CD4-positive, alpha-beta T cell treated with Interleukin-17A for 4 hours (primary cell): ENCODE measurements around the gene PITPNM1.
"Not testable (repeated sequence)": the region's sequence is repeated elsewhere in the genome, so short reads cannot be mapped to it uniquely, and the experiment has no call there.

ENCODE experiments used
- DNase-seq: peaks from one replicate; pipeline ENCODE4 v3.0.0-alpha.2; 2020; ENCODE audit warnings: mixed read lengths

PITPNM1 gene

DNA sequence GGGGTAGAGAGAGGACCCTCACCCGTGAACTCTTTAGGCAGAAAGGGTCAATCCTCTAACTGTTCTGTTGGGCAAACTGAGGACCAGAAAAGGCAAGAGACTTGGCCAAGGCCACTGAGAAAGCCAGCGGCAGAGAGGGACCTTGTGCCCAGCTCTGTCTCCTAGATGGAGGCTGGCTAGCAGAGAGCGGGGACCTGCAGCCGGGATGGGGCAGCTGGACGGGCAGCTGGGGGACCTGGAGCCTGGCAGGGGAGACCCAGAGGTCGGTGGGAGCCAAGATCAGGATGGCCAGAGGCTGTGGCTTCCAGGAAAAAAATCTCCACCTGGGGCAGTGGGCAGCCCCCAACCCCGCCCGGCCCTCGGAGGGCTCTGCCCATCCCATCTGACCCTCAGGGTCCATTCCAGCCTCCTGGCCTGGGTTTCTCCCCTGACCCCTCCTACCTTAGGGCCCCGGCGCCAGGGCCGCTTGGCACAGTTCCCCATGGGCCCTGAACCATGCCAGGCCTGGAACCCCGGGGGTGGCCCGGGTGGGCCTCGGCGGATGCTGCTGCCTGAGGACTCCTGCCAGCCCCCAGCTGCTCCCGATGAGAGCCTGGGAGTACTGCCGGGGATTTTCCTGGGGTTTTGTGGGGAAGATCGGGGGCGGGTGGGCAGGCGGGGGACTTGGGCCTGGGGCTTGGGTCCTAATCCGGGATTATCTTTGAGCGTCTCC lies 17.8 kb upstream of the PITPNM1 start, which contains the start of gene CABP2:
CABP2 (minus strand) TSS at position 603 of the 712 bp plus-strand sequence; CDS start at position 483, 120 bp downstream.
- DNase-seq, result no peak

DNA sequence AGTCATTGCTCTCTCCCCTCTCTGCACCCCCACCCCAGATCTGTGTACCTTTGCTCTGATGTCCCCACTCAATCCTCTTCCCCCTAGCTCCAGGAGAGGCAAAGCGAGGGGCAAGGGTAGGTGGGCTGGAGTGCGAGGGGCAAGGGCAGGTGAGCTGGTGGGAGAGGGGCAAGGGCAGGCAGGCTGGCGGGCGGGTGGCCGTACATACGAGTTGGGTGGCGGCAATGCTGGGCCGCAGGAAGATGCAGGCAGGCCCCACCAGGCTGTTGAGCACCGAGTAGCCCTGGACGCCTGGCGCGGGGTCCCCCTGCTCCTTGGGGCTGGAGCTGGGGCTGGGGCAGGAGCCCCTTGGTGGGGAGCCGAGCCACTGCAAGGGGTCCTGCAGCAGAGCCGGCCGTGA lies 17.2 kb upstream of the PITPNM1 start:
- DNase-seq, result no peak

DNA sequence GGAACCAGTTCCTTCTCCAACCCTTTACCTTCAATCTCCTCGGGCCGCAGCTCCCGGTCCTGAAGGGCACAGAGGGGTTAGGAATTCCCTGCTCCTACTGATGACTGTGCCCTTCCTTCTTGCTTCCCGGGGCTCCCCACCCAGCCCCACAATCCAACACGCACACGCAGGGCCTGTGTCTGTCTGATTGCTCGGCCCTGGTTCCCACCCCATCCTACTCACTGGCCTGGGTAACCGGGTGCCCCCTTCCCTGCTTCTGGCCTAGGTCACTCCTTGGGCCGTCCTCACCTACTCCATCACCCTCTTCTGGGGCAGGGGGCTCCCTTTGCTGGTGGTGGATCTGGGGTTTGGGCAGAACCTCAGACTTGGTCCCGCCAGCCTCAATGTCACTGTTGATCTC lies 16.8 kb upstream of the PITPNM1 start:
- no peak for DNase-seq

DNA sequence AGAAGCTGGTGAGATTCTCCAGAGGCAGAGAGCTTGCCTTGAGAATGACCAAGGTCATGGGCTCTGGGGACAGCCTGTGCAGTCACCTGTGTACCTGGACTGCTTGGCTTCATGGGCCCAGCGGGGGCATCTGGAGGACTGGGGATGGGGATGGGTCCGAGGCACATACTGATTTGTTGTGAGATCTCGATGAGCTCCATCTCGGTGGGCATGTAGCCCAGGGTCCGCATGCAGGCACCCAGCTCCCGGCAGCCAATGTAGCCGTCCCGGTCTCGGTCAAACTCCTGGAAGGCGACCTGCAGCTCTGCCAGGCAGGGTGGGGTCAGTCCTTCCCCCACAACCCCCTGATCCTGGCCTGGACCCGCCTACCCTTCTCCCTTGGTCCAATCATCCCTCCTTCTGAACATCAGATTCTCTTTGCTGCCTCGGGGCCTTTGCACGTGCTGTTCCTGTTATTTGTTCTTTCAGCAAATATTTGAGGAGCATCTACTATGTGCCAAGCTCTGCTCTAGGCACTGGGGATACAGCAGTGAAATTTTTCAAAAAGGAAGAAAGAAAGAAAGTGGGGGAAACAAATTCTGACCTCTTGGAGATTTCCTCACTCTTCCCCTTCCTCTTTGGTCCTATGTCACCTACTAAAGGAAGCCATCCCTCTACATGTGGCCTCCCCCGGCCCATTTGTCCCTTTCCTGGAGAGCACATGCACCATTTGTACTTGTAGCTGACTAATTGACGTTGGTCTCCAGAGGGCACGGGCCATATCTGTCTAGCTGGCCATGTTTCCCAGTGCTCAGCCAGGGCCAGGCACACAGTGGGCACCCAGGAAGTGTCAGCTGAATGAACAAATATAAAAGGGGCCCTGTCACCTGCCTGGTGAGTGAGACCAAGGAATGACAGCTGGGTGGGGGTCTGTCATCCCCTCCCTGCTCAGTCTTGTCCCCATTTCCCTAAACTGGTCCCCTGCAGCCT lies 16.0 kb upstream of the PITPNM1 start:
- no peak for DNase-seq

DNA sequence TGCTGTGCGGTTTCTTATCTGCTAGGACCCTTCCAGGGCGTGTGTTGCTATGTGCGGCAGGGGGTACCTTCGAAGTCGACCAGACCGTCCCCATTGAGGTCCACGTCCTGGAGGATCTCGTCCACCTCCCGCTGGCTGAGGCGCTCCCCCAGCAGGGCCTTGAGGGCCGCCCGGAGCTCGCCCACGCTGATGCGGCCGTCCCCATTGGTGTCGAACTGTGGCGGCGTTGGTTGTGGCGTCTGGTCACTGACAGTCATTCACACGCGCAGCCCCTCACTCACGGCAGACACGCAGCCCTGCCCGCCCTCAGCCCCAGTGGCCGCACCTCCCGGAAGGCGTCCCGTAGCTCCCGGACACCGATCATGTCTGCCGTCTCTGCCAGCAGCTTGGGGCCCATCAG lies 14.6 kb upstream of the PITPNM1 start:
- DNase-seq, result no peak

DNA sequence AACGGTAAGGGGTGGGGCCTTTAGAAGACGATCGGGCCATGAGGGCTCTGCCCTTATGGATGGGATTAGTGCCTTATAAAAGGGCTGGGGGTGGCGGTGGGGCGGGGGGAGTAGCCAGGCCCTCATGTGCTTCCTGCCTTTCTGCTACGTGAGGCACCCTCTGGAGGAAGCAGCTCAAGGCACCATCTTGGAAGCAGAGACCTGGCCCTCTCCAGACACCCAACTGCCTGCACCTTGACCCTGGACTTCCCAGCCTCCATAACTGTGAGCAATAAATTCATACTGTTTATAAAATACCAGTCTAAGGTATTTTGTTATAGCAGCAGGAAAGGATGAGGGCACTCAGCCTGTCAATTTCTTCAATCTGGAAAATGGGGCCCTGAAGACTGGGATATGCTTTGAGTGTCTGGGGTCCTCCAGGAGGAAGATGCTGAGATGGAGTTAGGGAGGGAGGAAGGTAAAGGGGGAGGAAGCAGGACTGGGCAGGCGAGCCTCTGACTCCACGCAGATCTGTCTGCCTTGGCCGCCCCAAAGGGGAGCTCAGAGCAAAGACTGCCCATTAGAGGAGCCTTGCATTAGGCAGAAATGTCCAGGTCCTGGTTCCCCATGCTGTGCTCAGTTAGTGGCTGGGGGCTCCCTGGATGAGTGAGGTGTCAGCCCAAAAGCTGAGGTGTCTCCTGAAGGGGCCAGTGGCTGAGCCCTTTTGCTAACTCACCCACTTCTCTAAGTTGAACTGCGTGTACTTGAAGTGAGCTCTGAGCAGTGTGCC lies 12.8 kb upstream of the PITPNM1 start:
- no peak for DNase-seq

DNA sequence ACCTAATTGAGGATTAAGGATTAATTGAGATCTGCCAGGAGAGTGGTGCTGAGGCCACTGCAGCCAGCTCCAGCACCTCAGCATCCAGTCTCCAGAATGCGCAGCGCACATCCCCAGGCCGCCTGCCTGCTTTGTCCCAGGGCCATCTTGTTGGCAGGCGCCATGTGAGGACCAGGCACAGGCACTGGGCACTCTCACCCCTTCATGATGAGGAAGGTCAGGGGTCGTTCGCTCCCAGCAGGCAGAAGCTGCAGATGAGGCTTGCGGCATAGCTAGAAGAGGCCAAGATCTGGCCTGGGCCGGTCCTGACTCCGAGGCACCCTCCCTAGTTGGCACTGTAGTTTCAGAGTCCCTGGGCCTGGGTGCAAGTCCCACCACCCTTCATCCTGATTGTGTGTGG lies 11.6 kb upstream of the PITPNM1 start:
- no peak for DNase-seq

DNA sequence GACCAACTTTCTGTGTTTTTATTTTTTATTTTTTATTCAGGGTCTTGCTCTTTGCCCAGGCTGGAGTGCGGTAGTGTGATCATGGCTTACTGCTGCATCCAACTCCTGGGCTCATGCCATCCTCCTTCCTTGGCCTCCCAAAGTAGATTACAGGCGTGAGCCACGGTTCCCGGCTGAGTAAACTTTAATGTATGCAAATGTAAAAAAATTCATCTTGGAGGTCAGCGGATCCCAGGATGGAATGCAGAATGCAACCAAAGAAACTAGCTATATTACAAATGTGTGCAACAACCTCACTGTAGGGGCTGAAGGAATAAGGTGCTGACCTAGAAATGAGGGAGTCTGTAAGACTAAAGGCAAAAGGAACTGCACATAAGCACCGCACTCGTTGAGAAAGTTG lies 9.0 kb upstream of the PITPNM1 start:
- no peak for DNase-seq

DNA sequence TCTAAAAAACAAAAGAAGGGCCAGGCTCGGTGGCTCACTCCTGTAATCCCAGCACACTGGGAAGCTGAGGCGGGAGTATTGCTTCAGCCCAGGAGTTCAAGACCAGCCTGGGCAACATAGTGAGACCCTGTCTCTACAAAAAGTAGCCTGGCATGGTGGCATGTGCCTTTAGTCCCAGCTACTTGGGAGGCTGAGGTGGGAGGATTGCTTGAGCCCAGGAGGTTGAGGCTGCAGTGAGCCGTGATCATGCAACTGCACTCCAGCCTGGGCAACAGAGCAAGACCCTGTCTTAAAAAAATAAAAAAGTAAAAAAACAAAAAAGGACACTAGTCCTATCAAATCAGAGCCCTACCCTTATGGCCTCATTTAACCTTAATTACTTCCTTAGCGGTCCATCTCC lies 6.4 kb upstream of the PITPNM1 start:
- DNase-seq, result not testable (repeated sequence)

DNA sequence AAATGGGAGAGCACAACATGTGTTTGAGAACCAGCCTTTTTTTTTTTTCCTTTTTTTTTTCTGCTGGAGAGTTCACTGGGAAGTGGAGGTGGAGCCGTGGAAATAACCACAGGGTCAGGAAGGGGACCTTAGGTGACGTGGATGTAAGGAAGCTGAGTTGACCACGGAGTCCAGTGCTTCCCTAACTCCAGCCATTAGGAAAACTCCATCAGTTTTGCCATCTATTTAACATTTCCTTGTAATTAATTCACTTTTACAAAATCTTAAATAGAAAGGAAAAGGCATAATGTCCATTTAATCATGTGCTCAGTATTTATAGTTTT lies 4.8 kb upstream of the PITPNM1 start:
- no peak for DNase-seq

DNA sequence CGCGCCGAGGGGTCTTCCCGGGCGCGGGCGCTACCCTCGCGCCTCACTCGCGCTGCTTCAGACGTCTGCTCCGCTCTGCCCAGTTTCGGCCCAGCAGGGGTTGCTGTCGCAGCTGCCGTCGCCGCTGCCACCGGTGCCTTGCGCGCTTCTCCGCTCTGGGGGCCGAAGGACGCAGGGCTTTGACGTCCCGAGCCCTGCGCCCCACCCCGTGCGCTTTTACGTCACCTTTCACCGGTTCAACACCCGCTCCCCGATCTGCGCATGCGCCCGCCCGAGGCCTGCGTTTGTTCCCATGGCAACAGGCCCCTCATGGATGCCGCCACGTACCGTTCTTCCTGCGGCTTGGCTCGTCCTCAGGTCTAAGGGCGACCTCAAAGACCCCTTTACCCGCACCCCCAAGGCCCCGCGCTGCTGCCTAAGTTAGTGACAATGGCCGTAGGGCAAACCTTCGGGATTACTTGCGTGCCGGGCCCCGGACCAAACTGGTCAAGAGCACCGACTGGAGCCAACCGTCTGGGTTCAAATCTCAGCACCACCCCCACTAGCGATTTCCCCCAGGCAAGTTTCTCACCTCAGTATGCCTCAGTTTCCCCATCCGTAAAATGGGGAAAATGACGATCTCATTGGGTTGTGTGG lies 3.4 kb upstream of the PITPNM1 start:
- peak; percentile 100 for DNase-seq

DNA sequence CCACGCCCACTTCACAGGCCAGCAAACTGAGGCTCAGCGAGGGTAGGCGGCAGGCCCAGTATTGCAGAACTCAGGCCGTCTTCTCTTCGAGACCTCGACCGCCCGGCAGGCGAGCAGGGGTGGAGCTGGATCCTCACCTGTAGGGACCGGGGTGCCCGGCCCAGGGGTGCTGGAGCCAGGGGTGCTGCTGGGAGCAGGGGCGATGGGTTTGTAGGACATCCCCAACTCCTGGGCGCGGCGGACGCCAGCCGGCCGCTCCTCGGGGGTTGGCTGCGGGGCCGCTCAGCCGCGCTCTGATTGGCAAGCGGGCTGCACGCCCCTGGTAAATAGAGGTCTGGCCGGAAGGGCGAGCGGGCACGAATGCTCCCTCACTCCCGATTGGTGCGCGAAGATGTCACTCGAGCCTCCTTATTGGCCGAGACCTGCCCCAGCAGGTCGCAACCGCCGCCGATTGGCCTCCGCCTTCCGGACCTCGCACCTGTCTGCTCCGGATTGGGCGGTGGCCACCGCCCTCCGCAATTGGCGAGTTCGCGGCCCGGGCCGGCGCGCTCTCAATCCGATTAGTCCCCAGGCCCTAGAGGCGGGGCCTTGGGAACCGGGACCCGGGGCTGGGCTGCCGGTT lies 2.8 kb upstream of the PITPNM1 start, which contains the start of gene CDK2AP2:
CDK2AP2 (minus strand) TSS at position 299 of the 622 bp plus-strand sequence; CDS start at position 219, 80 bp downstream.
- peak; percentile 97 for DNase-seq

DNA sequence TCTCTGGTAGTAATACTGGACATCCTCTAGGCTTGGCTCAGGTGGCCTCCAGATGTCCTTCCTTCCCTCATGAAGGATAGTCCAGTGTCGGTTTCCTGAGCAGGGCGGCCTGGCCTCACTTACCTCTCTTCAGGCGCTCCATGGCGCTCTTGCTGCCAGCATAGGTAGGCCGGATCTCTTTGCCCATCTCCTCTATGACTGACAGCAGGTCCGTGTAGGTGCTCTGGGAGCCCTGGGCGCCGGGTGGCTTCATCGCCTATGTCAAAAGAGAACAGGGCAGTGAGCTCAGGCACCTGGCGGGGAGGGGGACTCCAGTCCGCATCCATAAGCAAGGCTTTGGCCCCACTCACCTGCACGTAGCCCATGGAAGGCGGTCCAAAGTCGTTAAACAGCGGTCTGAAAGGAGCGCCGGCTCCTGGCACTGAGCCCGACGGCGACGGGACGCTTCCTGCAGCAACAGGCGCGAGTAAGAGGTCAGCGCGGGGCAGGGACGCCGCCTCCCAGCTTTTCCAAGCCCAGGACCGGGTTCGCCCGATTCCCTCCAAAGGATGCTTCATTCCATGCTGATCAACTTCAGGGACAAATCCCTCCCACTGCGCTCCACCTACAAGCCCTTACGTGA lies 2.2 kb upstream of the PITPNM1 start:
- DNase-seq, result no peak

DNA sequence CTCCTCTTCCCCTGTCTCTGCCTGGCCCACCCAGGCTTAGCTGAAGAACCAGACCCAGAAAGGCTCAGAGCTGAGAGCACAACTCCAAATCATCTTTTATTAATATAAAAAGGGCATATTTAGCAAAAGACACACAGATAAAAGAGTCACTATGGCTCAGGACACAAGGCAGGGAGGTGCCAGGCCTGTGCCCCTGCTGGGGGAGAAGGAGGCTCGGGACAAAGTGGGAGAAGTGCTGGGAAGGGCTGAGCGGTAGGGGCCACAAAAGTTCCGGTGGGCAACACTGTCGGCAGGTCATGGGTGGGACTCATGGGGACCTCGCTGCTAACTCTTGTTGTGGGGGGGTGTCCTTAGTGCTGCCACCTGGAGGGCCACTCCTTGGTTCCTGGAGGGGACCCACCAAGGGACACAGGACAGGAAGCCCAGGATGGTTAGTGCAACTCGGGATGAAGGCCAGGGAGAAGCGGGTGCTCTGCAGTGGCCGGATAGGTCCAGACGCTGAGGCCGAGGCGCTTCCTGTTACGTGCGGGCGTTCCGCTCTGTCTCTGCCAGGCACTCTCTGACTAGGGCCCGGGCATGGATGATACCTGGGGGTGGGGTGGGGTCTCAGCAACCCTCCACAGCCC lies 1.4 kb upstream of the PITPNM1 start:
- no peak for DNase-seq

DNA sequence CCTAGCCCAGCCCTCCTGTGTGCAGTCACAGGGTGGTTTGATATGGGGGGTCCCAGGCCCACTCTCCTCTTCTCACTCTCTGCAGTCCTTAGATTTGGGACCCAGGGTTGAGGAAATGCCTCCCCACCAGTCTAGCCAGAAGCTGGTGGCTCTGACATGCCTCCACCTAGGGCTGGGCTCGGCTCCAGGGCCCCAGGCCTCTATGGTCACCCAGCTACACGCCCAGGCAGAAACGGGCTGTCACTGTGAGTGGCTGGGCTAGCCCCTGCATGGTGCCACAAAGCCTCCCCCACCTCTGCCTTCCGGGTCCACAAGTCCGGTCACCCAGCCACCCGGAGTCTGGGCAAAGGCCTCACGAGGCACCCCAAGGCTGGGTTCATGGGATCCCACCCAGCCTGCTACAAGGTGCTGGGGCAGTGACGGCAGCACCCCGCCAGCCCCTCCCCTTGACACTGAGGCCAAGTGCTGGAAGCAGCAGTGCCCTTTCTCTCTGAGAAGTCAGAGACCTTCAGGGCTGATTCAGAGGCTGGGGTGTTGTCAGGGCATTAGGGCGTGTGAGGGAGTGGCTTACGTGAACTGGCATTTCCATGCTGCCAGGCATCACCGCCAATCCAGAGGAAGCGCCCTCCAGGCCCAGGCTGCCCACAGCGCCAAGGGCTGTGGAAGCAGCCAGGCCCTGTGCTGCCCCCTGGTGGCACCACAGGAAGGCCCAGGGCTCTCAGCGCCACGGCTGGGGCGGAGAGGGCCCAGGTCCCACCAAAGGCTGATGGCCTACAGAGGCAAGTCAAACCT lies 638 bp upstream of the PITPNM1 start:
- peak; percentile 92 for DNase-seq

DNA sequence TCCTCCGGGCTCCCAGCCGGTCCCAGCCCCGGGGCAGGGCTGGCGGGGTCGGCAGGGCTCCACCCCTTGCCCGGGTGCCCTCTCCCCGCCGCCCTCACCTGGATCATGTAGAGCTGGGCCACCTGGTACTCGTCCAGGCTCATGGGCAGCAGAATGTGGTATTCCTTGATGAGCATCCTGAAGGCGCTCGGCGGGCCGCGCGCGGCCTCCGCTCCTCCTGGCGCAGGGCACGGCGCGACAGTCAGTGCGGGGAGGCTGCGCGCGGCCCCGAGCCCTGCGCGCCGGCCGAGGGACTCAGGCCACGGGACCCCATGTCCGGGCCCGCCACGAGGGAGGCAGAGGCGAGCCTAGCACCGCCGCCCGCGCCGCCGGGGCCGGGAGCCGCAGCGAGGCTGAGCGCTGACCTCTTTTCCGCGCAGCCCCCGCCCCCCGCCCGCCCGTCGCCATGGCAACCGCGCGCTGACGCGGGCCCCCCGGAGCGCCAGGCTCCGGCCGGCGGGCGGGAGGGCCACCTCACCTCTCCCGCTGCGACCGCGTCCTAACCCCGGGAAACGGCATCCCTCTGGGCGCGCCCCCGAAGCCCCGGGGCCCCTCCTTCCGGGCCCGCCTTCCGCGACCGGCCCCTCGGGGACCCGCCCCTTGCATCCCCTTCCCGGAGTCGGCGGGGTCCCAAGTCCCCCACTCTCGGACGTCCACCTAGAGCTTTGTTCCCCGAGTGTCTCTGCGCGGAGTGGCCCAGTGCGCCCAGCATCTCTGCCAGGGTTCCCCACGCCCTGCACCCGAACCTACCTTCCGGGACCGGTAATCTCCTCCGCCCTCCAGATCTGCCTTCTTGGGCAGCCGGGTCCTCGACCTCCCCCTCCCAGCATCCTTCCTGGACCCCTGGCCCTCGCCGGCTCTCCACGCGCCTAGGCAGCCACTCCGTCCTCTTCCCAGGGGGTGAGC lies 886 bp downstream of the PITPNM1 start:
- peak; percentile 48 for DNase-seq

DNA sequence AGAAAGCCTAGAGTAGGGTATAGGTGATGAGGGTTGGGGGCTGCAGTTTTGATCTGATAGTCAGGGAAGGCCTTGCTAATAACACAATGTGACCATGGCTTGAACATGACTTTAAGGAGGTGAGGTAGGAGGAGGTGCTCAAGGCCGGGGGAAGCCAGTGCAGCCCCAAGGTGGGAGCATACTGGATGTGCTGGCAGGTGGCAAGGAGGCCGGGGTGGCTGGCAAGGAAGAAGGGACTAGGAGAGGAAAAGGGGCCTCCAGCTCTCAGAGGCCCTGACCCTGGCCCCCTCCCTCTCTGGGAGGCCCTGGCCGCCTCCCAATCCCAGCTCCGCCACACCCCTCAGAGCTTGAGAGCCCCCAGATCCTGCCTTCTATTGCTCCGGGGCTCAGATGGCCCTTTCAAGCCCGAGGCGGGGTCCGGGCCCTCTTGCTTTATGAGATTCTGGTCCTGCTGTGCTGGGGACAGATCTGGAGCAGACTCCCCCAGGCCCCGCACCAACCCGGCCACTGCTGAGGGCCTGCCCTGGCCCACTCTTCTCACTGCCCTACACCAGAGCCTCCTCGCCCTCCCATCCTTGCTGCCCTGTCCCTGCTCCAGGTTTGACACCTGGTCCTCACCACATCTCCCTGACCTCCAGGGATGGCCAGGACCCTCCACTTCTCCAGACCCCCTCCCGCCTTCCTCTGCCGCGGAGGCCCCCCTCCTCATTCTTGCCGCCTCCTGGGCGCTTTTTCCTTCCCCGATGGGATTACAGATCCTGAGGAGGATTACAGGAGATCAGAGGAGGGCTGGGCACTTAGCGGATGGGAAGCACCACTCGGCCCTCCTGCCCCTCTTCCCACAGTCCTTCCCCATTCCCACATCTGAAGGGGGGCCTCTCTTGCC lies 1.8 kb downstream of the PITPNM1 start:
- DNase-seq, result no peak

DNA sequence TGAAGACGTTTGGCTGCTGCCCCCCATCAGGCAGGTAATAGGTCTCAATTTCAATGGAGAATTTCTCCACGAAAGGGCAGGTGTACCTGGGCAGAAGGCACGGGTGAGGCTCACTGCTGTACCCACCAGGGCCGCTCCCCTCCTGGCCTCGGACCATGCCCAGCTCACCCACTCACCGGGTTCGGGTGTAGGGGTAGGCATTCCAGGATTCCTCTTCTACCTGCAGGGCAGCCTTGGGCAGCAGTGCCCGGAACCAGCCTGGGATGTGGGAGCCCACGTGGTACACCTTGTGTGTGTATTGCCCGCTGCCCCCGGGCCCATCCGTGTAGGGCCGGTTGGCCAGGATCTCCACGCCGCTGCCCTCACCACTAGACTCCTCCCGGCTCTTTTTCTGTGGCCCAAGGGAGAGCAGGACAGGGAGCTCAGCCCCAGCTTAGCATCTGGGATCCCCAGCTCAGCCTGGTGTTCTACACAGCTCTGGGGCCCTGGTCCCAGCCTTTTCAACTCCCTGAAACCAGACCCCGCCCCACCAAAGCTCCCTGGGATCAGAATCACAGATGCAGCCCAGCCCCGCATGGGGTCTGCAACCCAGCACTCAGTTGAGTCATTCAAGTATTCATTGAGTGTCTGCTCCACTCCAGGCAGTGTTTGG lies 2.7 kb downstream of the PITPNM1 start:
- no peak for DNase-seq
